ENCODE results near the gene CARNS1. TPM values are rescaled to one million over a fixed set of nuclear protein-coding genes. Genes with fewer than 3 reads are reported as not detected.

Gene CARNS1
- total RNA-seq, 1 experiment from 2014 or later, result 1.1 TPM

- Mint-ChIP-seq H3K4me1 (peaks cover 9 to 12% of the 10 kb centered on the region in 2 experiments), H3K36me3 (ENCODE audit: insufficient read depth in 1 of 3, low read depth in 3 of 3) (peaks cover 9 to 24% (median 19%) of the 10 kb centered on the region in 3 experiments; a peak in 6 of 7 replicates), H3K27me3 (ENCODE audit: low read depth) (no peaks in the 10 kb centered on the region; the same call in 1 of the 2 replicates), H3K27ac (peak within 1 kb of the TSS; percentile 46 to 95 (median 85); a peak in 5 of 7 replicates), H3K4me3 (peak within 1 kb of the TSS; percentile 87 to 92), H3K9me3 (no peaks in the 10 kb centered on the region)
- Histone ChIP-seq H3K23me2 (ENCODE audit: insufficient read length, low read depth, low read length, poor library complexity, severe bottlenecking) (peaks cover 4% of the 10 kb centered on the region), H3K27me3 (ENCODE audit: insufficient read depth, low read length) (no peaks in the 10 kb centered on the region), H3K4ac (ENCODE audit: low read depth, low read length) (no peak within 1 kb of the TSS), H3K79me1 (ENCODE audit: insufficient read depth, low read depth, low read length, poor library complexity, severe bottlenecking) (no peaks in the 10 kb centered on the region), H4K20me1 (ENCODE audit: control insufficient read depth, insufficient read depth, insufficient read length) (no peaks in the 10 kb centered on the region), H2AK5ac (ENCODE audit: insufficient read length, low read length) (no peak within 1 kb of the TSS), H3K27ac (ENCODE audit: insufficient read length, low read depth, low read length) (no peak within 1 kb of the TSS), H3K23ac (ENCODE audit: insufficient read length, low read depth, low read length) (no peak within 1 kb of the TSS), H3K4me2 (ENCODE audit: insufficient read depth, insufficient read length, low read length) (peak within 1 kb of the TSS; percentile 90), H3K4me1 (ENCODE audit: insufficient read depth, low read length) (no peaks in the 10 kb centered on the region), H2BK15ac (ENCODE audit: low read depth, low read length) (no peak within 1 kb of the TSS), H4K91ac (ENCODE audit: insufficient read length, low read depth, low read length) (no peak within 1 kb of the TSS), H2BK5ac (ENCODE audit: insufficient read length, low read length) (no peak within 1 kb of the TSS), H4K5ac (ENCODE audit: insufficient read length, low read depth, low read length) (no peak within 1 kb of the TSS), H4K8ac (replicated peaks; ENCODE audit: insufficient read length, low read depth, low read length) (no peak within 1 kb of the TSS), H3K79me2 (ENCODE audit: insufficient read depth, low read length) (no peaks in the 10 kb centered on the region; the same call in 1 of the 2 replicates), H3T11ph (ENCODE audit: low read length) (no peak within 1 kb of the TSS), H3K18ac (ENCODE audit: insufficient read length, low read depth, low read length) (no peak within 1 kb of the TSS), H2BK120ac (ENCODE audit: low read depth, low read length, poor library complexity, severe bottlenecking) (no peak within 1 kb of the TSS), H2BK20ac (ENCODE audit: low read depth, low read length, poor library complexity, severe bottlenecking) (no peak within 1 kb of the TSS), H3K14ac (ENCODE audit: insufficient read depth, low read length) (no peak within 1 kb of the TSS; the same call in 1 of the 2 replicates), H2BK12ac (ENCODE audit: insufficient read length, low read depth, low read length) (no peak within 1 kb of the TSS), H3K56ac (ENCODE audit: insufficient read length, low read depth, low read length) (no peak within 1 kb of the TSS), H2AFZ (ENCODE audit: low read length) (no peak within 1 kb of the TSS), H3K9me3 (ENCODE audit: control insufficient read depth, low read depth, low read length) (no peaks in the 10 kb centered on the region), H3K9ac (ENCODE audit: extremely low read depth, insufficient read length, low read length) (peak within 1 kb of the TSS; percentile 76)
- no peak for TF ChIP-seq CTCF (conservative IDR thresholded peaks at IDR 0.05)
- WGBS (ENCODE audit: extremely low coverage, insufficient read length, low lambda C conversion rate), result no CpG with 5 or more reads among the region's 68 CpGs
- peak; percentile 97 for DNase-seq
Measured at GRCh38 chr11:67428052-67429001, 12.8 kb downstream of the CARNS1 start, which contains the start of gene RPS6KB2. Gene RPS6KB2, plus strand, starts transcription at chr11:67428494. Its CDS starts 52 bp downstream, at chr11:67428546.
